Measurements from ENCODE around the gene PLEKHN1. TPM values are rescaled to one million over a fixed set of nuclear protein-coding genes. Genes with fewer than 3 reads are reported as not detected.

PLEKHN1 gene
- total RNA-seq, 1 donor, result 1.7 TPM

DNA sequence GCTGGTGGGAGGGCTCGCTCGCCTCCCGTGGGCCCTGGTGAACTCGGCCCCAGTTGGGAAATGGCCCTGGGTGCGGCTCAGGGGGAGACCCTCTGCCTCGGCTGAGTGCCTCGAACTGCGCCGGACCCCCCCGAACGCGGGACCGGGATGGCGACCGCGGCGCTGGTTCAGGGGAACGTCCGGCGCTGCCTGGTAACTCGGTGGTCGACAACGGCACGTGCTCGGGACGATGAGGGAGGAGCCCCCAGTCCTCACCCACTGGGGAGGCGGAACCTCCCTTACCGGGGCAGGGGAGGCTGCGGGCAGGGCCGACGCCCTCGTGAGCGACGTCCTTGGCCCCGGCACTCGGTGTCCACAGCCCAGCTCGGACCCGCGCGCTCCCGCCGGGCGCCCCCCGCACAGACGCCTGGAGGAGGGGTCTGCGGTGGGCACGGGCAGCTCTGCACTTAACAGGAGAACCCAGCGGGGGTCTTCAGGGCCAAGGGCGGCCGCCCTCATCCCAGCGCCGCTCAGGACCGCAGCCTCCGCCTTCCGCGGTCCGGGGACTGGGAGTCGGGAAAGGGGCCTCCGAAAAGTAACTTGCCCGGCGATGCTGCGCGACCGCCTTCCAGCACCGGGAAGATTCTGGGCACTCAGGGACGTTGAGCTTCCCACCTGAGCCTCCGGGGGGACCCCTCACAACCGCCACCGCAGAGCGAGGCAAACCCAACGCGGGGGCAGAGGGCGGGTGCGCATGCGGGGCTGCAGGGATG, 31.9 kb downstream of the PLEKHN1 start:
- DNase-seq (ENCODE audit: low read depth), result no peak
- TF ChIP-seq, protein P1, sequence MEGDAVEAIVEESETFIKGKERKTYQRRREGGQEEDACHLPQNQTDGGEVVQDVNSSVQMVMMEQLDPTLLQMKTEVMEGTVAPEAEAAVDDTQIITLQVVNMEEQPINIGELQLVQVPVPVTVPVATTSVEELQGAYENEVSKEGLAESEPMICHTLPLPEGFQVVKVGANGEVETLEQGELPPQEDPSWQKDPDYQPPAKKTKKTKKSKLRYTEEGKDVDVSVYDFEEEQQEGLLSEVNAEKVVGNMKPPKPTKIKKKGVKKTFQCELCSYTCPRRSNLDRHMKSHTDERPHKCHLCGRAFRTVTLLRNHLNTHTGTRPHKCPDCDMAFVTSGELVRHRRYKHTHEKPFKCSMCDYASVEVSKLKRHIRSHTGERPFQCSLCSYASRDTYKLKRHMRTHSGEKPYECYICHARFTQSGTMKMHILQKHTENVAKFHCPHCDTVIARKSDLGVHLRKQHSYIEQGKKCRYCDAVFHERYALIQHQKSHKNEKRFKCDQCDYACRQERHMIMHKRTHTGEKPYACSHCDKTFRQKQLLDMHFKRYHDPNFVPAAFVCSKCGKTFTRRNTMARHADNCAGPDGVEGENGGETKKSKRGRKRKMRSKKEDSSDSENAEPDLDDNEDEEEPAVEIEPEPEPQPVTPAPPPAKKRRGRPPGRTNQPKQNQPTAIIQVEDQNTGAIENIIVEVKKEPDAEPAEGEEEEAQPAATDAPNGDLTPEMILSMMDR (IDR thresholded peaks at IDR 0.05; ENCODE audit: insufficient read depth, low read depth, low read length), result no peak
- peak overlapping the region; percentile 25 for H3K4me3 ChIP-seq (ENCODE audit: low read depth, low read length)

DNA sequence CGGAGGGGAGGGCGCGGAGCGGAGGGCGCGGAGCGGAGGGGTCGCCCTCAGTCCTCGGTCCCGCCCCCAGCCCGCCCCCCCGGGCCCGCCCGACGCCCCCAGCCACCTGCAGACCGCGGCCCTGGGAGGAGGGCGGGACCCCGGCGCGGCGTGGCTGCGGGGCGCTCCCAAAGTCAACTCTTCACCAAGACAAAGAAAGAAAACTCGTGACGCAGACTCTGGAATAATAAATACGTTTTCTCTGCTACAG, 32.4 kb downstream of the PLEKHN1 start:
- no peak for DNase-seq (ENCODE audit: low read depth)
- peak overlapping the region; percentile 58 for H3K4me3 ChIP-seq (ENCODE audit: low read depth, low read length)

DNA sequence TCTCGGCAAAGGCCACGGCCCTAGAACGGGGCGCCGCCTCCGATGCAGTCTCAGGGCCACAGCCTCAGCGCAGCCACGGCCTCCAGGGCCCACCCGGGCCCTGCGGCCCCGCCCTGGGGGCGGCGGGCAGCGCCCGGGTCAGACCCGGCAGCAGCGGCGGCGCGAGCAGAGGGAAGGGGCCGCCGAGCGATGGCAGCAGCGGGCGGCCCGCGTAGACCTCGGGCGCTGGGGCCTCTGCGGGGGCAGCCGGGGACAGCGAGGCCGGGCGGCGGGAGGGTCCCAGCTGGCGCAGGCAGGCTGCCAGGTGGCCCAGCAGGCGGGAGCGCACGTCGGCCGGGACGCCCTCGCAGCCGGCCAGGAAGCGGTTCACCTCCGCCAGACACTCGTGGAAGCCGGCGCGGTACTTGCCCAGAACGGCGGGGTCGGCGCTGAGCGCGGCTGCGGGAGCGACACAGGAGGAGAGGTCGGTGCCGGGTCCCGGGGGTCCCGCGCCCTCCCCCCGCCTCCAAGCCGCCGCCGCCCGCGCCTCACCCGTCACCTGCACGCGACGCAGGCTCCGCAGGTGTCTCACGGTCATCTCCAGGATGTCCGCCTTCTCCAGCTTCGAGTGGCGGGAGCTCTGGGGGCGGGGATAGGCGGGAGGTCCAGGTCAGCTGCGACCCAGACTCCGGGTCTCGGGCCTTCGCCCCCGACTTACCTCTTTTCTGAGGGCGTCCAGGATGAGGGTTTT, 32.9 kb downstream of the PLEKHN1 start:
- TF ChIP-seq, protein P1 (IDR thresholded peaks at IDR 0.05; ENCODE audit: insufficient read depth, low read depth, low read length), result peak; percentile 5
- no peak for DNase-seq (ENCODE audit: low read depth)
- H3K4me3 ChIP-seq (ENCODE audit: low read depth, low read length), result peak overlapping the region; percentile 58

More for the DNA sequence above, 32.4 kb downstream of the PLEKHN1 start:
- TF ChIP-seq, protein P1 (IDR thresholded peaks at IDR 0.05; ENCODE audit: insufficient read depth, low read depth, low read length), result no peak

DNA sequence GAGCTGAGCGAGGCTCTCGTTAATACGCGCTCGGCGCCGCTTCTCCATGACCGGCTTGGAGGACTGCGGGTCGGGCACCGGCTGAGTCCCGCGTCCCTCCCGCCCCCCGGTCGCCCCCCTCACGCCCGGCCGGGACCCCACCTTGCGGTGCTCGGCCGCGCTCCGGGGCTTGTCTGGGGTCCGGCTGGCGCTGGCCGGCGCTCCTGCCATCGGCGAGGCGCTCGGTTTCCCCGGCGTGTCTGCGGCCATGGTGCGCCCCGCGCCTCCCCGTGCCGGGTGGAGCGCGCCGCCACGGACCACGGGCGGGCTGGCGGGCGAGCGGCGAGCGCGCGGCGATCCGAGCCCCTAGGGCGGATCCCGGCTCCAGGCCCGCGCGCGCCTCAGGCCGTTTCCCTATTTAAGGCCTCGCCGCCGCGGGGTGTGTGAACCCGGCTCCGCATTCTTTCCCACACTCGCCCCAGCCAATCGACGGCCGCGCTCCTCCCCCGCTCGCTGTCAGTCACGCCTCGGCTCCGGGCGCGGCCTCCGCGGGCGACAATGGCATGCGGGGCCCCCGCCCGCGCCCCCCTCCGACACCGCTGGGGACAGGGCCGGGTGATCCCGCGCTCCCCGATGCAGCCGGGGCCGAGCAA, 33.6 kb downstream of the PLEKHN1 start, which contains the start of gene HES4:
Gene HES4 (minus strand): TSS at position 373 of the 632 bp plus-strand sequence. CDS start 124 bp downstream, at position 249.
- peak; percentile 95 for DNase-seq (ENCODE audit: low read depth)
- TF ChIP-seq, protein P1 (IDR thresholded peaks at IDR 0.05; ENCODE audit: insufficient read depth, low read depth, low read length), result no peak

DNA sequence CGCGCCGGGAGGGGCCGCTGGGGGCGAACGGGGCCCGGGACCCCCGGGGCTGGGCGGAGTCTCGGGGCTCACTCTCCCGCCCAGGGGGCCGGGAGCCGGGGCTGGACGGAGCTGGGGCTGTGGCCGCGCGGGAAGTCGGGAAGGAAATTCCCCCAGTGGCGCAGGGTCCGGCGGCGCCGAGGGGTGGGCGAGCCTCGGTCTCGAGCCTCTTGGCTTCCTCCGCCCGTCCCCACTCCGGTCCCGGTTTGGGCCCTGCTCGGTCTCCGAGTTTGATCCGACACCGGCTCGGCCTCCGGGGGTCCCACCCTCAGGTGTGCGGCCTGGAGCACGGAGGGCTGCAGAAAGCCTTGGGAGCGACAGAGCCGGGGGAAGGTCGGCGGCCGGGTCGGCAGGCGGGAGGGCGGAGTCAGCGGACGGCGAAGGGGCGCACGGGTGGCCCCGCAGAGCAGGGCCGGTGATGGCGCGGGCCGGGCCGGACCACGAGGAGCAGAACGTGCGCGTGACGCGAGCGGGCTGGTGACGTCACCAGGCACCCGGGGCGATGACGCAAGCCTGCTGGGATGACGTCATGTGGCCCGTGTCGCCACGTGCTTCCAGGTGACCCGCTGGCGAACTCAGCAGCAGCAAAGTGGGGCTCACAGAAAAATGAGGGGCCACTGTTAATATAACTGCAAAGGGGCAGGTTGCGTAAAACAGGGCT, 34.2 kb downstream of the PLEKHN1 start:
- TF ChIP-seq, protein P1 (IDR thresholded peaks at IDR 0.05; ENCODE audit: insufficient read depth, low read depth, low read length), result no peak
- peak overlapping the region; percentile 73 for H3K4me3 ChIP-seq (ENCODE audit: low read depth, low read length)
- peak; percentile 92 for DNase-seq (ENCODE audit: low read depth)

More for the DNA sequence above, 33.6 kb downstream of the PLEKHN1 start, which contains the start of gene HES4:
- H3K4me3 ChIP-seq (ENCODE audit: low read depth, low read length), result peak within 1 kb of the TSS; percentile 73

DNA sequence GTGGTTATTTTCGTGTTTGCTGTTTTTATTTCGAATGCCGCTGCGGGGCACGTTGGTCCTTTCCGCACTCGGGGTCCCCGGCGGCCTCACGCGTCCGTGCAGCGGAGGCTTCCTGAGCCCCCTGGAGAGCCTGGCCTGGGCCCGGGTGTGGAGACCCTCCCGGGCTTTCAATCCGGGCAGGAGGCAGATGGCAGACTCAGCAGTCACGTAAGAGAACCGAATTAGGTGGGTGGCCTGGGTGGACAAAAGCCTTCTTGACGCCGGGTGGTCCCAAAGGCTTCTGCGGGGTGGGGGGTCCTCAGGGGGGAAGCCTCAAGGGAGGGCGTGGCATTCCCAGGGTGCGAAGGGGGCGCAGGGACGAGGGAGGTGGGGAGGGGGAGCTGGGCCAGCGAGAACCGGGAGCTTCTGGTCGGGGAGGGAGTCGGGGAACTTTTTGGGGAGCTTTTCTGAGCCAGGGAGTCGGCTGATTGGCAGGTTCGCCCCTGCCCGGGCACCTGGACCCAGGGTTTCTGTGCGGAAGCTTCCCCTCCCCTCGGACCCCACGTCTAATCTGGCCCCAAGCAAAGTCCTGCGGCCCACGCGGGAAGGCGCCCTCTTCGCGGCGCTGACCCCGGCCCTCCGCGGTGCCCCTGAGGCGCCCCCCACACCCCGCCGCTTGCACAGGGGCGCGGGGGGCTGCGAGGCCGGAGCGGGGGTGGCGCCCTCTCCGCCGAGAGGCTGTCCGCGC, 34.9 kb downstream of the PLEKHN1 start:
- no peak for DNase-seq (ENCODE audit: low read depth)
- peak overlapping the region; percentile 73 for H3K4me3 ChIP-seq (ENCODE audit: low read depth, low read length)
- TF ChIP-seq, protein P1 (IDR thresholded peaks at IDR 0.05; ENCODE audit: insufficient read depth, low read depth, low read length), result no peak

Measured in fibroblast of villous mesenchyme (primary cell).